Measurements from ENCODE around the gene NEDD8. TPM values are rescaled to one million over a fixed set of nuclear protein-coding genes. Genes with fewer than 3 reads are reported as not detected.

NEDD8 gene
- total RNA-seq, 2 donors from 2014 or later: 196 to 199 TPM

DNA sequence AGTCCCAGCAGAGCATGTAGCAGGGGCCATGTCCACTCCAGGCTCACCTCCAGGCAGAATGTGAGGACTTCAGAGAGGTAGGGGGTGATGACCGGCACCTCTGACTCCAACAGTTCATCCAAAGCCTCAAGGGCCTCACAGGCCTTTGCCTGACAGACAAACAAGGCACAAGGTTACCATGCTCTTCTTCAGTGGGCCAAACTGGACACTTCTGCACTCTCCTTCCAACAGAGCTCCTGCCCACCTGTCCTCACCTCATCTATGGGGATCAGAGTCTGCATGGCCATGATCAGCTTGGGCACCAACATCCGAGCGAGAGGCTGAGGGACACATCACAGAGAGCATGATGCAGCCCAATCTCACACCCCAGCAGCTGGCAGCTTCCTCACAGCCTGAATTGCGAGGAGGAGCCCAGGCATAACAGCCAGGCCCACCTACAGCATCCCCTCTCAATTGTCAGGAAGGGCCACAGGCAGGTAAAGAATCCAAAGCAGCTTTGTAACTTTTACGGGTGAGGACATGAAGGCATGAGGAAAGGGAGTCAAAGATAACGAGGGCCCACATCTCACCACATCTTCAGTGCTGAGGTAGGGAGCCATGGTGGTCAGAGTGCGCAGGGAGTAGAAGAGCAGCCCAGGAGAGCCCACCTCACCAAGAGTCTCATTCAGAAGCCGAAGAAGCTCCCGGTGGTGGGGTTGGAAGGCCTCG, 45.2 kb downstream of the NEDD8 start:
- ATAC-seq: no peak
- H3K27ac Mint-ChIP-seq: peak overlapping the region; percentile 76 to 85
- H3K36me3 Mint-ChIP-seq: peaks cover 4% of the 10 kb centered on the region
- no peaks in the 10 kb centered on the region for H3K27me3 Mint-ChIP-seq
- peak overlapping the region; percentile 91 for H3K4me3 Mint-ChIP-seq
- DNase-seq (ENCODE audit: low spot score): no peak
- no peaks in the 10 kb centered on the region for H3K9me3 Mint-ChIP-seq
- H3K4me1 Mint-ChIP-seq (ENCODE audit: low read depth in 2 of 2): peaks cover 21 to 25% of the 10 kb centered on the region in 2 donors

DNA sequence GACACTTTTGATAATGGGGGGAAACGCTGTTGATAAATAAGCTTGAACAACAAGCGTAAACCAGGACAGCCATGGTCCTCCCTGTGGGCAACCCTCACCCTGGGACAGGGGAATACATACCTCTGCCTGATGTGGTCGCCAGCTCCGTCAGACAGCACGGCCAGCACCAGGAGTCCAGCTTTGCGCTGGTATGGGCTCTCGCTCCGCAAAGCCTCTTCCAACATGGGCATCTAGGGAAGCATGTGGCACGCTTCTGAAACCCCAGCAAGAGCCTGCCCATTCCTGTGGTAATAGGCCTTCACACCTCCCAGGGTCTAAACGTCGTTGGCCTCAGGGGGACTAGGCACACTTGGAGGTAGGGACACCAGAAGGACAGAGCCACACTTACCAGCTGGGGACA, 46.4 kb downstream of the NEDD8 start:
- ATAC-seq (no peak), DNase-seq (ENCODE audit: low spot score) (no peak)
- H3K36me3 Mint-ChIP-seq: peaks cover 8% of the 10 kb centered on the region
- H3K4me3 Mint-ChIP-seq: no peak overlapping the region
- H3K9me3 Mint-ChIP-seq: no peaks in the 10 kb centered on the region
- peaks cover 19 to 28% of the 10 kb centered on the region in 2 donors for H3K4me1 Mint-ChIP-seq (ENCODE audit: low read depth in 2 of 2)
- H3K27me3 Mint-ChIP-seq: no peaks in the 10 kb centered on the region
- H3K27ac Mint-ChIP-seq: no peak overlapping the region

DNA sequence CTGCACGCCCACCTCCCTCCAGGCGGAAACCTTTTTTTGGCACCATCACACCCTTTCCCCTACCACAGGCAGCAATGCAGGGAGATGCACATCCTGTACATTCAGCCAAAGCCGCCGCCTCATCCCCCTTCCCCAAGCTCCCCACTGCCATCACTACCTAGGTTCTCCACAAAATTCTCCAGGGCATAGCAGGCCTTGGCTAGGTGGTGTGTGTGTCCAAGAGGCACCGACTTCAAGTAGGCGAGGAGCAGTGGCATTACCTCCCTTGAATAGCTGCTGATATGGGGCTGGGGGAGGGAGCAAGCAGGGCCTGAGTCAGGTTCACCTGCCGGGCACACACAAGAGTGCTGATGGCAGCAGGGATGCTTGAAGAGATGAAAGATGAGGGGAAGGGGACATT, 47.1 kb downstream of the NEDD8 start:
- Mint-ChIP-seq H3K4me3 (no peak overlapping the region), H3K9me3 (no peaks in the 10 kb centered on the region), H3K4me1 (ENCODE audit: low read depth in 2 of 2) (peaks cover 19 to 26% of the 10 kb centered on the region in 2 donors), H3K36me3 (peaks cover 9% of the 10 kb centered on the region), H3K27ac (peak overlapping the region in 1 of 2 donors; percentile 17), H3K27me3 (no peaks in the 10 kb centered on the region)
- ATAC-seq: no peak
- no peak for DNase-seq (ENCODE audit: low spot score)

DNA sequence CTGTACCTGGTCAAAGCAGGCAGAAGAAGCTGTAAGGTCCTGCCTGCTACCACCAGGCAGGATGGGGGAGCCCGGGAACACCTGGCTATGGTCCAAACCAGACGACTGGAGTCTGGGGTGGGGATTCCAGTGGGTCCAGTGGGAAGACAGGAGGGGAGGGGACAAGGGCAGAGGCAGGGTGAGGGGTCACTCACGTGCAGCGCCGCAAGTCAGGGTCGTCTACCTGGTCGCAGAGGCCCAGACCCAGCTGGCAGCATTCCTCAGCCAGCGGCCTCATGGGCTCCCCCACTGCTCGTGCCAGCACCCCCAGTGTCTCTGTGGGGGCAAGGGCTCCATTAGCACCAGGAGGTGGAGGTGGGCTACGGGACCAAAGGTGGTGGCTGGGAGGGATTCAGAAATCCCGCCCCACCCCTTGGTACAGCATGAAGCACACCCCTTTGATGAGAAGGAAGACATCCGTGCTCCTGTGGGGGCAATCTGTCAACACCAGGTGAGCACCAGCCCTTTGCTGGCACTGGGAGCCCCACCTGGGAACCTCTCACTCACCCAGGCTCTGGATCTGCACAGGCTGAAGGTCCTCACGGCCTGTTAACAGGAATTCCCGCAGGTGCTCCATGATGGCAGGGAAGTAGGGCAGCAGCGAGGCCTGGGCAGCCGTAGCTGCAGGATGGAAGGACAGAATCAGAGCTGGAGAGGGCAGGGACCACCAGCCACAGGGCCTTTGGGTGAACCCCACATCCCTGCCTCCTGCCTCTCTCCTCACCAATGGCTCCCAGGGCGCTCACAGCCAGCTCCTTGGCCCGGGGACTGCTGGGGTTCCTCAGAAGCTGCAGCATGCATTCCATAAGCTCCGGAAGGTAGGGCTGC, 47.8 kb downstream of the NEDD8 start:
- H3K27ac Mint-ChIP-seq: peak overlapping the region in 1 of 2 donors; percentile 17
- peaks cover 17 to 28% of the 10 kb centered on the region in 2 donors for H3K4me1 Mint-ChIP-seq (ENCODE audit: low read depth in 2 of 2)
- peaks cover 9% of the 10 kb centered on the region for H3K36me3 Mint-ChIP-seq
- DNase-seq (ENCODE audit: low spot score) (no peak), ATAC-seq (no peak)
- H3K27me3 Mint-ChIP-seq: no peaks in the 10 kb centered on the region
- no peak overlapping the region for H3K4me3 Mint-ChIP-seq
- H3K9me3 Mint-ChIP-seq: no peaks in the 10 kb centered on the region

DNA sequence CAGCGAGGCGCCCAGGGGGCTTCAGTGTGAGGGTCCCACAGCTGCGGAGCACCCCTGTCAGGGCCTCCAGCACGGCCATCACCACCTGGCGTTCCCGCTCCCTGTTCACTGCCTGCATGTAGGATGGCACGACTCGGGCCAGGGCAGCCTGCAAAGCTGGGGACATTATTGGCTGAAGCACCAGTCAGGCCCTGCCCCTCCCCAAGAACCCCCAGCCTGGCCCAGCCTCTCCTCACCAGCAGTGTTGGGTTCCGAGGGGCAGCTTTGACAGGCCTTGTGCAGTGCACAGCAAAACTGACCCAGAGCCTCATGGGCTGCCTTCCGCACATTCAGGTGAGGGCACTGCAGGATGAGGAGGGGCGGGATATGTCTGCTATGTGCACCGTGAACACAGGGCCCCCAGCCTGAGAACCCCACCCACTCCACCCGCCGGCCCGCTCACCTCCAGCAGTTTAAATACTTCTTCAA, 49.1 kb downstream of the NEDD8 start:
- DNase-seq (ENCODE audit: low spot score) (no peak), ATAC-seq (no peak)
- H3K27me3 Mint-ChIP-seq: no peaks in the 10 kb centered on the region
- H3K27ac Mint-ChIP-seq: peak overlapping the region; percentile 27 to 39
- H3K4me3 Mint-ChIP-seq: no peak overlapping the region
- H3K36me3 Mint-ChIP-seq: peaks cover 9% of the 10 kb centered on the region
- no peaks in the 10 kb centered on the region for H3K9me3 Mint-ChIP-seq
- peaks cover 10 to 27% of the 10 kb centered on the region in 2 donors for H3K4me1 Mint-ChIP-seq (ENCODE audit: low read depth in 2 of 2)

DNA sequence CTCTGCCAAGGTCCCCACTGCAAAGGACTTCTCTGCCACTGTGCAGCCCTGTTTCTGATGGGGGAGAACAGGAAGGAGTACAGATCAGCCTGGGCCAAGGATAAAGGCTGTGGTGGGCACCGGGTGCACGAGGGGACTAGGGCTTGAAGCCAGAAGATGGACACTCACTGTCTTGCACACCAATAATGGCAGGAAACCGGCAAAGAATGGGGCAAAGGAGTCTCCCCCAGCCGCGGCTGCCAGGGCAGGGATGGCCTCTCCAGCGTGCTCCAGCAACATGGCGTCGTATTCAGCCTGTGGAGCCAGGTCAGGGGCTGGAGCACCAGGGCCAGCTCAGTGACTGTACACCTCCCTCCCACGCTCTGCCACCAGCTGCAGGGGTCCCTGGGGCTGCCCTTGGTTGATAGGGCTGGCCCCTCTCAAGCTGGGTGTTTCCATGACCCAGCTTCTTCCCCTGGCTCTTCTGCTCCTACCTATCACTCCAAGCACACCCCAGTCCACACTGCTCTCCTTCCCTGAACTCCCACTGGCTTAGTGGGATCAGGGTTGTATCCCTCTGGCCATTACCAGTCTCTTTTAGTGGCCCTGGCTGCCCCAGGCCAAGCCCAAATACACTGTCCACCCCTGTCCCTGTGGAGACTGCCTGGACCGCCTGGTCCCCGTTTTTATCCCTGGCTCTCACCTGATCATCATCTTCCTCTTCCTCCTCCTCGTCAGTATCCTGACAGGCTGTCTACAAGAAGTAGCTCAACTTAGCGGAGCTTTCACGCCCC, 49.9 kb downstream of the NEDD8 start:
- peaks cover 9% of the 10 kb centered on the region for H3K36me3 Mint-ChIP-seq
- H3K27me3 Mint-ChIP-seq: no peaks in the 10 kb centered on the region
- no peak for DNase-seq (ENCODE audit: low spot score)
- H3K27ac Mint-ChIP-seq: peak overlapping the region; percentile 27 to 39
- ATAC-seq: no peak
- H3K4me1 Mint-ChIP-seq (ENCODE audit: low read depth in 2 of 2): peaks cover 5 to 21% of the 10 kb centered on the region in 2 donors
- no peak overlapping the region for H3K4me3 Mint-ChIP-seq
- no peaks in the 10 kb centered on the region for H3K9me3 Mint-ChIP-seq

DNA sequence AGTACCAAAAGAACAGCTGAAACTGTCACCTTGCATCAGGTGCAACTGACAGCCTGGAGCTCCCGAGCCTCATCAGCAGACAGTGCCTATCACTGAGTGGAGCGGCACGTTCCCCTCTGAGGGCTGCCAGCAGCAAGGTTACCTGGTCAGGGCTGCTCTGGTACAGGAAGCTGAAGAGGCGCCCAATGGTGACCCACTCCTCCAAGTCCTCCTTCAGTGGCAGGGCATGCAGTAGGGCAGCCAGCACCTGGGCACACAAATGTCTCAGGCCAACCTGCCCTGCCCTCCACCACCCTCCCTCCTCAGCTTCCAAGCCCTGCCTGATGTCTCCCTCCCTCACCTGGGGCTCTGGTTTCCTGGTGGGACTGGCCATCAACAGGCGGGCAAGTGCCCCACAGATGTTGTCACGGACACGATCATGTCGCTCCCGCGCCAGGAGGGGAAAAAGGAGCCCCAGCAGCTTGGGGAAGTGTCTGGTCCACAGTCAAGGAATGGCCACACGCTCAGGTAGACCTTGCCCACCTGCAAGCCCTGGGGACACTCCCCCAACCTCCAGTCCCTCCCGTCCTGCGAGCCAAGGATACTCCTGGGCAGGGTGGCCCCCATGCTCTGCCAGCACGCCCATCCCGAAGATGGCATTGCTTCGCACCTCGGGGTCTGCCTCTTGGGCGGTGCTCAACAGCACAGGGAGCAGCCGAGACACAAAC, 50.6 kb downstream of the NEDD8 start:
- Mint-ChIP-seq H3K4me3 (no peak overlapping the region), H3K36me3 (peaks cover 6% of the 10 kb centered on the region), H3K27ac (peak overlapping the region in 1 of 2 donors; percentile 72), H3K9me3 (no peaks in the 10 kb centered on the region), H3K4me1 (ENCODE audit: low read depth in 2 of 2) (peaks cover 0 to 16% of the 10 kb centered on the region in 2 donors), H3K27me3 (no peaks in the 10 kb centered on the region)
- DNase-seq (ENCODE audit: low spot score): no peak
- peak in 1 of 2 donors; percentile 8 for ATAC-seq

DNA sequence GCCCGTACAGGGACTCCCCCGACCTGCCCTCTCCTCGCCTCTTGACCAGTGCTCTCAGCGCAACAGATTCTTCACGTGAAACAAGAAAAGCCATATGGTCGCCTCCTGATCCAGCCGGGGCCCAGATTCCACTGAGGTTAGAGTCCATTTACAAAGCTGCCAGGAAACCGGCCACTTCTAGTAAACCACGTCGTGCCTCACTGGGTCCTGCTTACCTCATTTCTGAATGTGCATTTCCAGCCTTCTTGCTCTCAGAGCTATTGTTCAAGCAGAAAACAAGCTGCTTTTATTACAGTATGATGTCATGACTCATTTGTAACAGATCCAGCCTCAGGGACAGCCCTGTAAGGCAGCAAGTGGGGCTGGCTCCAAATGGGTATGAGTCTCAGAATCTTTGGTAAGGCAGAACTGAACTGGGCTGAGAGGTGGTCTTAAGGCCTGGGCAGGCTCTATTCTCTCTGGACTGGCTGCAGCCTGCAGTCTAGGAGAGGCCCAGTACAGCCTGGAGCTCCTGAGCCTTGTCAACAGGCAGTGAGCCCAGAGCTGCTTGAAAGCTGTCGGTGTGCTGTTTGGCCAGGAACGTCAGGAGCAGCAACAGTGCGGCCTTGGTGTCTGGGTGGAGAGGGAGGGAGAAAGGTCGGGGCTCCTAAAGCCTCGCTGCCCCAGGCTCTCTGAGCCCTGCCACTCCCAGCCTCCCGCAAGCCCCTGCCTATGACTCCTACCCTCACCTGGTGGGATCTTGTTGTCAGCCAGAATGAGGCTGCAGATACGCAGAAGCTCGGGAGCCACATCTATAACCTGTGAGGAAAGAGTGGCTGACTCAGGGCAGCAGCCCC, 52.0 kb downstream of the NEDD8 start:
- Mint-ChIP-seq H3K9me3 (no peaks in the 10 kb centered on the region), H3K4me3 (no peak overlapping the region), H3K36me3 (peaks cover 6% of the 10 kb centered on the region), H3K27me3 (no peaks in the 10 kb centered on the region), H3K27ac (no peak overlapping the region), H3K4me1 (ENCODE audit: low read depth in 2 of 2) (peaks cover 0 to 16% of the 10 kb centered on the region in 2 donors)
- DNase-seq (ENCODE audit: low spot score): no peak
- no peak for ATAC-seq

DNA sequence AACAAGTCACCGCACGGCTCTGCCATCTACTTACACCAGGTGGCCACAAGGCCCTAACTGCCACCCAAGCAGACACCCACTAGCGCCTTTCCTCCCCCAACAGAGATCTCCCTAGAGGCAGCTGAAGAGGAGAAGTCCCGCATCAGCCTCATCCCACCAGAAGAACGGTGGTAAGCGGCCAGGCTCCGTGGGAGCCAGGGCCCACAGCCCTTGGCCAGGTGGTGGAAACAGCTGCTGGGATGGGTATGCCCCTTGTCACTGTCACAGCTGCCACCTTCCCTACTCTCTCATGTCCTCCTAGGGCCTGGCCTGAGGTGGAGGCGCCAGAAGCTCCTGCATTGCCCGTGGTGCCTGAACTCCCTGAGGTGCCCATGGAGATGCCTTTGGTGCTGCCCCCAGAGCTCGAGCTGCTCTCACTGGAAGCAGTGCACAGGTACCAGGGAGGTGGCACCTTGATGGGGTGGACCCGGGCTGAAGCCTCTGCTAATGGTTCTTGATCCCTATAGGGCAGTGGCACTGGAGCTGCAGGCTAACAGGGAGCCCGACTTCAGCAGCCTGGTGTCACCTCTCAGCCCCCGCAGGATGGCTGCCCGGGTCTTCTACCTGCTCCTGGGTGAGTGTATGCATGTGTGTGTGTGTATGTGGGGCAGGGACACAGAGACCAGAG, 52.7 kb downstream of the NEDD8 start:
- DNase-seq (ENCODE audit: low spot score) (no peak), ATAC-seq (no peak)
- peaks cover 0 to 16% of the 10 kb centered on the region in 2 donors for H3K4me1 Mint-ChIP-seq (ENCODE audit: low read depth in 2 of 2)
- no peak overlapping the region for H3K4me3 Mint-ChIP-seq
- H3K36me3 Mint-ChIP-seq: peaks cover 6% of the 10 kb centered on the region
- no peak overlapping the region for H3K27ac Mint-ChIP-seq
- H3K9me3 Mint-ChIP-seq: no peaks in the 10 kb centered on the region
- H3K27me3 Mint-ChIP-seq: no peaks in the 10 kb centered on the region

DNA sequence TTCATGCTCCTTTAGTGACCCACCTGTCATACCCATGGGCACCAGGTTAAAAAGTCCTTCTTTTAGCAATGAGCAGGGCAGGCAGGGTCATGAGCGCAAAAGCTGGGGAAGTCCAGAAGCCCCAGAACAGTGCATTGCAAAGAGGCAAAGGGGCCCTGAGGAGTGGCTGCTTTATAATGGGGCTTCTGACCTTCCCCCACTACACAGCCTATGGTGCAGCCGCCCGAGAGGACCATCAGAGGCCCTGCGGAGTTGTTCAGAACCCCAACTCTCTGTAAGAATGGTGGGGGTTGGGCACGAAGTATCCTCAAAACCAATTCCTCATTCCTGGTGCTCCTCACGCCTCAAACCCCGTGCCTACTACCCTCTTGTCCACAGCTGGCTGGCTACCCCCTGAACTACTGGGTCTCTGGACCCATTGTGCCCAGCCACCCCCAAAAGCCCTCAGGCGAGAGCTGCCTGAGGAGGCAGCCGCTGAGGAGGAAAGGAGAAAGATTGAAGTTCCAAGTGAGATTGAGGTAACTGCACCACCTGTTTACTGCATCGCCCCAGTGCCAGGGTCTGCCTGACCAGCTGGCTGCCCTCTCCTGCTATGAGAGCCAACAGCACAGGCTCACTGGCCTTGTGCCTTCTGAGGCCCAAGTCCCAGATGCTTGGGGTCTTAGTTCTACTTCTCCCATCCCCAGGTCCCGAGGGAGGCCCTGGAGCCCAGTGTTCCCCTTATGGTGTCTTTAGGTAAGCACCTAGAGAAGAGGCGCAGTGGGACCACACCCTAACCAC, 53.6 kb downstream of the NEDD8 start:
- ATAC-seq: no peak
- no peak for DNase-seq (ENCODE audit: low spot score)
- Mint-ChIP-seq H3K27me3 (no peaks in the 10 kb centered on the region), H3K36me3 (peaks cover 6% of the 10 kb centered on the region), H3K4me3 (no peak overlapping the region), H3K27ac (no peak overlapping the region), H3K9me3 (no peaks in the 10 kb centered on the region), H3K4me1 (ENCODE audit: low read depth in 2 of 2) (peaks cover 0 to 16% of the 10 kb centered on the region in 2 donors)

DNA sequence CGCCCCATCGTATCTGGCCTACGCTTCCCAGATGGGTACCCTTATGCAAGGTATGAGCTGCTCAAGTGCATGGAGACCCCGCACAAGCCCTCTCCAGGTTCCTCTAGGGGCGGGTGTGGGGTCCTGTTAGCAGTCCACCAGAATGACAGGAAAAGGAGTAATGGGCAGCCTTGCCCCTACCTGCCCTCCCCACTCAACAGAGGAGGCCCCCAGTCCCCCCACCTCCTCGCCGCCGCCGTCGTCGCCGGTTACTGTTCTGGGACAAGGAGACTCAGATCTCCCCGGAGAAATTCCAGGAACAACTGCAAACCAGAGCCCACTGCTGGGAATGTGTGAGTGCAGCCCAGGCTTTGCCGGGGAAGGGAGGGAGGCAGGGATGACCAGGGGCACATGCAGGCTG, 54.3 kb downstream of the NEDD8 start:
- Mint-ChIP-seq H3K9me3 (no peaks in the 10 kb centered on the region), H3K27ac (no peak overlapping the region), H3K4me1 (ENCODE audit: low read depth in 2 of 2) (peaks cover 0 to 16% of the 10 kb centered on the region in 2 donors), H3K27me3 (no peaks in the 10 kb centered on the region), H3K36me3 (peaks cover 6% of the 10 kb centered on the region), H3K4me3 (no peak overlapping the region)
- ATAC-seq (no peak), DNase-seq (ENCODE audit: low spot score) (no peak)
